Neutrophil (primary cell): ENCODE data around the gene ZBP1.

ENCODE experiments used
- H3K27ac ChIP-seq: fragments of 200-600 bp; sonication (generic); 2 replicates; pipeline ENCODE4 v1.5.1; 2016; ENCODE audit warnings: mild to moderate bottlenecking, moderate library complexity
- H3K27me3 ChIP-seq: fragments of 200-600 bp; sonication (generic); 2 replicates; pipeline ENCODE4 v1.6.0; 2016; ENCODE audit warnings: mild to moderate bottlenecking
- H3K36me3 ChIP-seq: fragments of 200-600 bp; sonication (generic); 2 replicates; pipeline ENCODE4 v1.5.1; 2017
- H3K4me1 ChIP-seq, 2 experiments: fragments of 200-600 bp in 1 of 2; sonication (generic) in 1 of 2; 1 replicate in 1 of 2; 2 replicates in 1 of 2; pipeline versions ENCODE4 v1.5.1 to v1.6.1; 2013 to 2016; ENCODE audit warnings: low read depth in 1 of 2, low read length in 1 of 2, mild to moderate bottlenecking in 1 of 2, moderate library complexity in 1 of 2; ENCODE audit not compliant: control insufficient read depth in 1 of 2, insufficient read depth in 1 of 2
- H3K4me3 ChIP-seq, 2 experiments: fragments of 200-600 bp in 1 of 2; sonication (generic) in 1 of 2; 1 replicate in 1 of 2; 2 replicates in 1 of 2; pipeline ENCODE4 v1.5.1; 2013 to 2016; ENCODE audit warnings: low read depth in 1 of 2, low read length in 1 of 2, mild to moderate bottlenecking in 1 of 2, moderate library complexity in 1 of 2
- H3K9me3 ChIP-seq: fragments of 200-600 bp; sonication (generic); 2 replicates; pipeline ENCODE4 v1.5.1; 2016
- CTCF ChIP-seq: fragments of 200-600 bp; sonication (generic); IDR thresholded peaks from 2 replicates; pipeline ENCODE4 v1.5.1; 2016; ENCODE audit warnings: antibody characterized with exemption

The ZBP1 gene

GRCh38 chr20:57583289-57584257 lies 36.7 kb downstream of the ZBP1 start:
- Histone ChIP-seq H3K27ac (no peak overlapping the region), H3K9me3 (no peaks in the 10 kb centered on the region), H3K4me1 (peaks cover 22% of the 10 kb centered on the region in 2 experiments), H3K27me3 (peaks cover 85% of the 10 kb centered on the region), H3K4me3 (no peak overlapping the region), H3K36me3 (no peaks in the 10 kb centered on the region)
- TF ChIP-seq CTCF, result no peak

GRCh38 chr20:57582432-57583288 lies 37.6 kb downstream of the ZBP1 start:
- Histone ChIP-seq H3K27me3 (peaks cover 85% of the 10 kb centered on the region), H3K4me1 (peaks cover 22% of the 10 kb centered on the region in 2 experiments), H3K27ac (no peak overlapping the region), H3K9me3 (no peaks in the 10 kb centered on the region), H3K4me3 (no peak overlapping the region), H3K36me3 (no peaks in the 10 kb centered on the region)
- no peak for TF ChIP-seq CTCF

GRCh38 chr20:57582029-57582378 lies 38.2 kb downstream of the ZBP1 start:
- Histone ChIP-seq H3K27me3 (peaks cover 85% of the 10 kb centered on the region), H3K4me3 (peak overlapping the region in 1 of 2 experiments; percentile 13), H3K27ac (peak overlapping the region; percentile 39), H3K9me3 (no peaks in the 10 kb centered on the region), H3K36me3 (no peaks in the 10 kb centered on the region), H3K4me1 (peaks cover 22% of the 10 kb centered on the region in 2 experiments)
- no peak for TF ChIP-seq CTCF

- TF ChIP-seq CTCF, result no peak
- Histone ChIP-seq H3K27me3 (peaks cover 85% of the 10 kb centered on the region), H3K4me3 (peak overlapping the region in 1 of 2 experiments; percentile 13), H3K9me3 (no peaks in the 10 kb centered on the region), H3K4me1 (peaks cover 22% of the 10 kb centered on the region in 2 experiments), H3K36me3 (no peaks in the 10 kb centered on the region), H3K27ac (peak overlapping the region; percentile 39)
Observed at GRCh38 chr20:57581202-57582028, 38.8 kb downstream of the ZBP1 start.
